GM19023 (cell line): ENCODE data around the gene SPDEF.

Experiments used
- ATAC-seq: cut with Tn5 transposase; IDR thresholded peaks from one replicate; pipeline ENCODE4 v1.9.1; 2021; ENCODE audit warnings: mild to moderate bottlenecking, moderate library complexity; ENCODE audit not compliant: unreplicated experiment

The SPDEF gene

GRCh38 chr6:34556031-34556471, at the start of gene SPDEF:
Gene SPDEF, minus strand, starts transcription at chr6:34556329. Its CDS starts 11,874 bp downstream, at chr6:34544455.
- ATAC-seq: no peak

- ATAC-seq: no peak
These were observed 47.6 kb upstream of the SPDEF start for GRCh38 chr6:34603707-34604106.

GRCh38 chr6:34602318-34603111, 46.4 kb upstream of the SPDEF start:
- ATAC-seq: no peak

- ATAC-seq: no peak
These were observed 45.6 kb upstream of the SPDEF start for GRCh38 chr6:34601706-34602105.

- no peak for ATAC-seq
These were observed 44.7 kb upstream of the SPDEF start for GRCh38 chr6:34600796-34601195.

GRCh38 chr6:34600101-34600500, 44.0 kb upstream of the SPDEF start:
- no peak for ATAC-seq

GRCh38 chr6:34598712-34599111, 42.6 kb upstream of the SPDEF start:
- ATAC-seq: no peak

GRCh38 chr6:34597605-34598353, 41.6 kb upstream of the SPDEF start:
- ATAC-seq: no peak

- no peak for ATAC-seq
These were observed 40.7 kb upstream of the SPDEF start for GRCh38 chr6:34596798-34597197.

- ATAC-seq: no peak
These were observed 39.4 kb upstream of the SPDEF start for GRCh38 chr6:34595332-34596184.

GRCh38 chr6:34593701-34594100, 37.6 kb upstream of the SPDEF start:
- no peak for ATAC-seq

- ATAC-seq: no peak
These were observed 36.3 kb upstream of the SPDEF start for GRCh38 chr6:34592208-34592952.

GRCh38 chr6:34589691-34590090, 33.6 kb upstream of the SPDEF start:
- ATAC-seq: no peak

GRCh38 chr6:34589140-34589539, 33.0 kb upstream of the SPDEF start:
- ATAC-seq: no peak

GRCh38 chr6:34587851-34588250, 31.7 kb upstream of the SPDEF start:
- ATAC-seq: no peak

GRCh38 chr6:34587325-34587724, 31.2 kb upstream of the SPDEF start:
- no peak for ATAC-seq

GRCh38 chr6:34586327-34587040, 30.4 kb upstream of the SPDEF start:
- no peak for ATAC-seq

- no peak for ATAC-seq
These were observed 29.5 kb upstream of the SPDEF start for GRCh38 chr6:34585512-34586061.

- ATAC-seq: no peak
These were observed 29.0 kb upstream of the SPDEF start for GRCh38 chr6:34585108-34585507.

- no peak for ATAC-seq
These were observed 28.6 kb upstream of the SPDEF start for GRCh38 chr6:34584694-34585093.
